HG03469 (cell line): ENCODE results near the gene RHOD.

Experiments used
- ATAC-seq: cut with Tn5 transposase; IDR thresholded peaks from one replicate; pipeline ENCODE4 v1.9.1; 2021; ENCODE audit warnings: mild to moderate bottlenecking, moderate library complexity, moderate number of reproducible peaks; ENCODE audit not compliant: unreplicated experiment

RHOD gene

GRCh38 chr11:67056267-67057204, at the start of gene RHOD:
TSS of gene RHOD (plus strand) at chr11:67056847. CDS start at chr11:67056903, 56 bp downstream.
- no peak for ATAC-seq

GRCh38 chr11:67007126-67007525, 49.5 kb upstream of the RHOD start:
- no peak for ATAC-seq

- no peak for ATAC-seq
Measured at GRCh38 chr11:67010296-67010905, 46.2 kb upstream of the RHOD start.

- ATAC-seq: no peak
Measured at GRCh38 chr11:67013511-67014045, 43.1 kb upstream of the RHOD start.

- ATAC-seq: no peak
Measured at GRCh38 chr11:67014343-67014742, 42.3 kb upstream of the RHOD start.

GRCh38 chr11:67015048-67015447, 41.6 kb upstream of the RHOD start:
- no peak for ATAC-seq

- no peak for ATAC-seq
Measured at GRCh38 chr11:67016550-67016949, 40.1 kb upstream of the RHOD start.

- ATAC-seq: no peak
Measured at GRCh38 chr11:67020949-67021348, 35.7 kb upstream of the RHOD start.

- ATAC-seq: no peak
Measured at GRCh38 chr11:67022341-67022933, 34.2 kb upstream of the RHOD start.

- ATAC-seq: no peak
Measured at GRCh38 chr11:67022961-67023956, 33.4 kb upstream of the RHOD start, which contains the start of gene SYT12. TSS of gene SYT12 (plus strand) at chr11:67023134. CDS start at chr11:67030145, 7,011 bp downstream.

- ATAC-seq: no peak
Measured at GRCh38 chr11:67023957-67024353, 32.7 kb upstream of the RHOD start.

- ATAC-seq: no peak
Measured at GRCh38 chr11:67024410-67024809, 32.2 kb upstream of the RHOD start.

GRCh38 chr11:67024966-67025365, 31.7 kb upstream of the RHOD start:
- no peak for ATAC-seq

- no peak for ATAC-seq
Measured at GRCh38 chr11:67025750-67026149, 30.9 kb upstream of the RHOD start.

GRCh38 chr11:67026941-67027340, 29.7 kb upstream of the RHOD start:
- no peak for ATAC-seq

- ATAC-seq: no peak
Measured at GRCh38 chr11:67027483-67027930, 29.1 kb upstream of the RHOD start.

- no peak for ATAC-seq
Measured at GRCh38 chr11:67027943-67028542, 28.6 kb upstream of the RHOD start.

- no peak for ATAC-seq
Measured at GRCh38 chr11:67029146-67029545, 27.5 kb upstream of the RHOD start.

GRCh38 chr11:67030976-67031375, 25.7 kb upstream of the RHOD start:
- ATAC-seq: no peak
